ENCODE results near the gene HMGB1.
A peak's percentile ranks its signal among the peaks of the same experiment; 100 is the strongest.
"Not testable (repeated sequence)": the region's sequence is repeated elsewhere in the genome, so short reads cannot be mapped to it uniquely, and the experiment has no call there.

Gene HMGB1

GRCh38 chr13:30446126-30446500 is 19.6 kb downstream of the HMGB1 start:
- peak overlapping the region; percentile 79 to 83 for H3K27ac ChIP-seq
- no peaks in the 10 kb centered on the region for H3K27me3 ChIP-seq
- peaks cover 0 to 18% (median 8%) of the 10 kb centered on the region in 4 donors for H3K4me1 ChIP-seq
- no peak for DNase-seq
- H3K9me3 ChIP-seq = no peaks in the 10 kb centered on the region
- intact Hi-C loops (cut with DNase I; ENCODE audit: low total_unique reads) = no loop called here
- H3K36me3 ChIP-seq = no peaks in the 10 kb centered on the region
- no peak for TF ChIP-seq CTCF (IDR thresholded peaks at IDR 0.05)
- peak overlapping the region; percentile 44 to 53 for H3K4me3 ChIP-seq

GRCh38 chr13:30443957-30444404 is 21.8 kb downstream of the HMGB1 start:
- TF ChIP-seq CTCF (IDR thresholded peaks at IDR 0.05) = no peak
- DNase-seq = no peak
- Histone ChIP-seq H3K9me3 (no peaks in the 10 kb centered on the region), H3K4me1 (peaks cover 0 to 18% (median 8%) of the 10 kb centered on the region in 4 donors), H3K4me3 (no peak overlapping the region), H3K27ac (no peak overlapping the region), H3K27me3 (no peaks in the 10 kb centered on the region), H3K36me3 (no peaks in the 10 kb centered on the region)
- intact Hi-C loops (cut with DNase I; ENCODE audit: low total_unique reads) = no loop called here

DNA sequence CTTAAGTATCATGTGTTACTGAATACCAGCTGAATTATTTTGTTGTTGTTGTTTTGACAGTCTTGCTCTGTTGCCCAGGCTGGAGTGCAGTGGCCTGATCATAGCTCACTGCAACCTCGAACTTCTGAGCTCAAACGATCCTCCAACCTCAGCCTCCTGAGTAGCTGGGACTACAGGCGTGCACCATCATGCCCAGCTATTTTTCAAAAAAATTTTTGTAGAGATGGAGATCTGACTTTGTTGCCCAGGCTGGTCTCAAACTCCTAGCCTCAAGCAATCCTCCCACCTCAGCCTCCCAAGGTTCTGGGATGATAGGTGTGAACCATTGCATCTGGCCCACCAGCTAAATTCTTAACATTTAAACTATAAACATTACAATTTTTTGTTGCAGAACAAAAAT is 22.2 kb downstream of the HMGB1 start:
- H3K4me3 ChIP-seq; intact Hi-C loops (cut with DNase I; ENCODE audit: low total_unique reads); H3K36me3 ChIP-seq; H3K27ac ChIP-seq; H3K9me3 ChIP-seq; H3K27me3 ChIP-seq; DNase-seq: not testable (repeated sequence)
- peaks cover 0 to 18% (median 8%) of the 10 kb centered on the region in 4 donors for H3K4me1 ChIP-seq

DNA sequence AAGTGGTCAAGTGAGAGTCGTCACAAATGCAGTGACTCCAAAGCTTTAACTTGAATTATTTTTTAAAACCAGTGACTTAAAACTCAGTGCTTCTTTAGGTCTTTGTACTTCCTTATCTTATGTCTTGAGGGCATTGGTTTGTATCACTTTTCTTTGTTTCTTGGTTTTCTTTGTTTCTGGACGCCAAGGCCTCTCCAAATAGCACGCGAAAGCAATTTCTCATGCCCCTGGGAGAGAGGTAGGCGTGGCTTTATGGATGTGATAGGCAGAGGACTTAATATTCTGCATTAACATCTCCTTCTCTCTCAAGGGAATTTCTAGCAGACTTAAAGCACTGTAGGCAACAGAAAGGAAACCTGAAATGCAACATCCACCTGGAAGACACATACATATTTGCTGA is 22.8 kb downstream of the HMGB1 start:
- Histone ChIP-seq H3K4me3 (no peak overlapping the region), H3K27me3 (no peaks in the 10 kb centered on the region), H3K36me3 (no peaks in the 10 kb centered on the region), H3K4me1 (peaks cover 0 to 18% (median 8%) of the 10 kb centered on the region in 4 donors), H3K9me3 (no peaks in the 10 kb centered on the region), H3K27ac (no peak overlapping the region)
- intact Hi-C loops (cut with DNase I; ENCODE audit: low total_unique reads) = no loop called here
- no peak for TF ChIP-seq CTCF (IDR thresholded peaks at IDR 0.05)
- DNase-seq = no peak

DNA sequence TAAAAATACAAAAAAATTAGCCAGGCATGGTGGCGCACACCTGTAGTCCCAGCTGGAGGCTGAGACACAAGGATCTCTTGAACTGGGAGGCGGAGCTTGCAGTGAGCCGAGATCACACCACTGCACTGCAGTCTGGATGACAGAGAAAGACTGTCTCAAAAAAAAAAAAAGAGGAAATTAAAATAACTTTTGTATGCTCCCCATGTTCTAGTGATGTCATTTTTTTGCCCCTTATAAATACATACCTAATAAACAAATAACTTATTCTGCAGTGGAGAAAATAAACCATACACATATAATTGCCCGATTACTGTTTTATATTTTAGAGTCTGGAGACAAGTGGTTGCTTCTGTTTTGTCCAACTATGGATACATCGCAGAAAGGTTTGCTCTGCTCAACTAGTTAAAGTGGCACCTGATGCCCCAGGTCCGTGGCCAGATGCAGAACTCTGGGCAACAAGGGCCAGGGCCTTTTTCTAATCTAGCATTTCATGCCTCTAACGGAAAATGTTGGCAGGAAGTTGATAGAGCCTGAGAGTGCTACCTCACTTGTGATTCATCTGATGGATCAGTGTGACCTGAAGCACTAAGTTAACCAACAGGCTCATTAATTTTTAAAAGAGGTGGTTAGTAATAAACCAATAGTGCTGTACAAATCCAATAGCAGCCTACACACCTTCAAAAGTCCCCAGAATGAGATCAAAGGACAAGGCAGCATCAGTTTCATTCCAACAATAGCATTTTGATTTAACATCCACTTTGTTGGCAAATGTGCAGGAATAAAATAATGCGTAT is 24.6 kb downstream of the HMGB1 start:
- Histone ChIP-seq H3K27me3 (no peaks in the 10 kb centered on the region), H3K4me1 (peaks cover 0 to 11% (median 5%) of the 10 kb centered on the region in 4 donors), H3K4me3 (no peak overlapping the region), H3K36me3 (no peaks in the 10 kb centered on the region), H3K9me3 (no peaks in the 10 kb centered on the region), H3K27ac (no peak overlapping the region)
- no peak for TF ChIP-seq CTCF (IDR thresholded peaks at IDR 0.05)
- intact Hi-C loops (cut with DNase I; ENCODE audit: low total_unique reads) = no loop called here
- DNase-seq = no peak

- Histone ChIP-seq H3K27me3 (no peaks in the 10 kb centered on the region), H3K4me3 (no peak overlapping the region), H3K4me1 (no peaks in the 10 kb centered on the region), H3K9me3 (no peaks in the 10 kb centered on the region), H3K36me3 (no peaks in the 10 kb centered on the region), H3K27ac (no peak overlapping the region)
- no peak for DNase-seq
- TF ChIP-seq CTCF (IDR thresholded peaks at IDR 0.05) = no peak
- intact Hi-C loops (cut with DNase I; ENCODE audit: low total_unique reads) = no loop called here
Observed at GRCh38 chr13:30438286-30438685, 27.4 kb downstream of the HMGB1 start.
